Panc1 (cell line): ENCODE results near the gene PEPD. TPM values are rescaled to one million over a fixed set of nuclear protein-coding genes. Genes with fewer than 3 reads are reported as not detected.

Experiments used
- ATAC-seq: fragments of 200-7000 bp; cut with Tn5 transposase; 2 replicates; pipeline ENCODE4 v1.9.1; 2020; ENCODE audit warnings: mild to moderate bottlenecking, moderate library complexity
- BruUV-seq: library from RNA; stranded (reverse); fragments of 400-500 nt; replicated peaks from 2 replicates; lab custom pipeline; 2021; lab: Mats Ljungman, UMichigan
- CTCF ChIA-PET: fragments of 300-600 bp; sonication (Branson Sonifier 250); formaldehyde crosslinking; loops from one replicate; lab custom pipeline; 2022; ENCODE audit warnings: antibody characterized with exemption; lab: Charles Lee
- POLR2A ChIA-PET: fragments of 300-600 bp; sonication (Branson Sonifier 250); formaldehyde crosslinking; loops from one replicate; lab custom pipeline; 2022; ENCODE audit warnings: antibody characterized with exemption; lab: Charles Lee
- DNase-seq: peaks from one replicate; pipeline ENCODE4 v3.0.0-alpha.2; 2010; ENCODE audit warnings: low read depth, low spot score
- H3K27ac ChIP-seq: 2 replicates; pipeline ENCODE4 v1.5.1; 2011; ENCODE audit warnings: mild to moderate bottlenecking, low read length, inconsistent platforms
- H3K27me3 ChIP-seq: fragments of 200-500 bp; sonication (Bioruptor generic); 2 replicates; pipeline ENCODE4 v1.6.0; 2014; ENCODE audit warnings: low read length, inconsistent platforms; ENCODE audit not compliant: control insufficient read depth, insufficient read depth
- H3K36me3 ChIP-seq: fragments of 200-500 bp; sonication (Bioruptor generic); 2 replicates; pipeline ENCODE4 v1.5.1; 2014; ENCODE audit warnings: inconsistent platforms, mild to moderate bottlenecking, low read length, moderate library complexity; ENCODE audit not compliant: control insufficient read depth, insufficient read depth
- H3K4me1 ChIP-seq: 2 replicates; pipeline ENCODE4 v1.5.1; 2011; ENCODE audit warnings: inconsistent platforms, mild to moderate bottlenecking, low read length, moderate library complexity; ENCODE audit not compliant: control insufficient read depth, insufficient read depth
- H3K4me3 ChIP-seq, 2 experiments: 2 replicates each; pipeline ENCODE4 v1.5.1; 2011 to 2012; ENCODE audit warnings: low read depth in 2 of 2, low read length in 2 of 2, mild to moderate bottlenecking in 2 of 2, inconsistent platforms in 1 of 2, moderate library complexity in 1 of 2
- H3K9me3 ChIP-seq: fragments of 200-500 bp; sonication (Bioruptor generic); 2 replicates; pipeline ENCODE4 v1.5.1; 2014; ENCODE audit warnings: low read depth, mild to moderate bottlenecking, inconsistent platforms, low read length, moderate library complexity; ENCODE audit not compliant: control insufficient read depth, insufficient read depth
- CTCF ChIP-seq: fragments of 450-650 bp; IDR thresholded peaks from 2 replicates; pipeline ENCODE4 v1.5.1; 2017; ENCODE audit warnings: mild to moderate bottlenecking
- POLR2AphosphoS5 ChIP-seq: IDR thresholded peaks from 2 replicates; pipeline ENCODE4 v1.6.1; 2012; ENCODE audit warnings: mild to moderate bottlenecking, low read depth, low read length, moderate library complexity
- SIN3A ChIP-seq: IDR thresholded peaks from 2 replicates; pipeline ENCODE4 v1.6.1; 2012; ENCODE audit warnings: low read depth, mild to moderate bottlenecking, low read length, moderate library complexity, borderline replicate concordance; ENCODE audit not compliant: insufficient read depth
- TCF7L2 ChIP-seq: IDR thresholded peaks from 2 replicates; pipeline ENCODE4 v1.6.1; 2011; ENCODE audit warnings: mild to moderate bottlenecking, low read depth, low read length, inconsistent platforms
- in situ Hi-C: cut with HindIII; loops from 2 replicates; pipeline ENCODE4 v1.10.0; 2016; ENCODE audit warnings: low sequenced_read_pairs, low pct_unique_long_range_greater_than_20kb
- intact Hi-C: fragments of 100-400 bp; cut with micrococcal nuclease; formaldehyde crosslinking; loops from one replicate; pipeline ENCODE4 v1.10.0; 2022; ENCODE audit not compliant: unreplicated experiment
- total RNA-seq: library from RNA; stranded (reverse); gene quantifications from one replicate; pipeline ENCODE4 v1.2.1, GENCODE V29; 2021; ENCODE audit not compliant: unreplicated experiment
- TF ChIP-seq, protein P1 (sequence below), 2 experiments: IDR thresholded peaks; 2 replicates each; pipeline ENCODE4 v1.6.1; 2011 to 2012; ENCODE audit warnings: low read depth in 2 of 2, control low read depth in 1 of 2, low read length in 1 of 2, mild to moderate bottlenecking in 1 of 2, moderate library complexity in 1 of 2; ENCODE audit not compliant: insufficient read depth in 1 of 2

Gene PEPD
- total RNA-seq, 1 experiment from 2014 or later, result 102 TPM

GRCh38 chr19:33546656-33547055 lies 25.1 kb upstream of the PEPD start:
- POLR2A ChIA-PET, result no interaction called here
- no peak for ATAC-seq

GRCh38 chr19:33545217-33545981 lies 23.8 kb upstream of the PEPD start:
- ChIA-PET POLR2A (no interaction called here), CTCF (no interaction called here)
- H3K4me1 ChIP-seq, result no peaks in the 10 kb centered on the region
- intact Hi-C loops, result no loop called here
- in situ Hi-C loops, result no loop called here
- ATAC-seq (no peak), DNase-seq (no peak)
- H3K36me3 ChIP-seq, result no peaks in the 10 kb centered on the region
- no peaks in the 10 kb centered on the region for H3K9me3 ChIP-seq
- no peak overlapping the region for H3K4me3 ChIP-seq
- no peak overlapping the region for H3K27ac ChIP-seq
- no TSS peak for BruUV-seq
- no peak for TF ChIP-seq POLR2AphosphoS5
- H3K27me3 ChIP-seq, result peaks cover 14% of the 10 kb centered on the region

More at GRCh38 chr19:33546656-33547055, 25.1 kb upstream of the PEPD start:
- DNase-seq, result no peak
- Histone ChIP-seq H3K27ac (no peak overlapping the region), H3K4me1 (no peaks in the 10 kb centered on the region), H3K27me3 (peaks cover 10% of the 10 kb centered on the region), H3K9me3 (no peaks in the 10 kb centered on the region), H3K36me3 (no peaks in the 10 kb centered on the region), H3K4me3 (no peak overlapping the region)
- no TSS peak for BruUV-seq
- TF ChIP-seq CTCF (no peak), TCF7L2 (no peak)
- TF ChIP-seq, protein P1, sequence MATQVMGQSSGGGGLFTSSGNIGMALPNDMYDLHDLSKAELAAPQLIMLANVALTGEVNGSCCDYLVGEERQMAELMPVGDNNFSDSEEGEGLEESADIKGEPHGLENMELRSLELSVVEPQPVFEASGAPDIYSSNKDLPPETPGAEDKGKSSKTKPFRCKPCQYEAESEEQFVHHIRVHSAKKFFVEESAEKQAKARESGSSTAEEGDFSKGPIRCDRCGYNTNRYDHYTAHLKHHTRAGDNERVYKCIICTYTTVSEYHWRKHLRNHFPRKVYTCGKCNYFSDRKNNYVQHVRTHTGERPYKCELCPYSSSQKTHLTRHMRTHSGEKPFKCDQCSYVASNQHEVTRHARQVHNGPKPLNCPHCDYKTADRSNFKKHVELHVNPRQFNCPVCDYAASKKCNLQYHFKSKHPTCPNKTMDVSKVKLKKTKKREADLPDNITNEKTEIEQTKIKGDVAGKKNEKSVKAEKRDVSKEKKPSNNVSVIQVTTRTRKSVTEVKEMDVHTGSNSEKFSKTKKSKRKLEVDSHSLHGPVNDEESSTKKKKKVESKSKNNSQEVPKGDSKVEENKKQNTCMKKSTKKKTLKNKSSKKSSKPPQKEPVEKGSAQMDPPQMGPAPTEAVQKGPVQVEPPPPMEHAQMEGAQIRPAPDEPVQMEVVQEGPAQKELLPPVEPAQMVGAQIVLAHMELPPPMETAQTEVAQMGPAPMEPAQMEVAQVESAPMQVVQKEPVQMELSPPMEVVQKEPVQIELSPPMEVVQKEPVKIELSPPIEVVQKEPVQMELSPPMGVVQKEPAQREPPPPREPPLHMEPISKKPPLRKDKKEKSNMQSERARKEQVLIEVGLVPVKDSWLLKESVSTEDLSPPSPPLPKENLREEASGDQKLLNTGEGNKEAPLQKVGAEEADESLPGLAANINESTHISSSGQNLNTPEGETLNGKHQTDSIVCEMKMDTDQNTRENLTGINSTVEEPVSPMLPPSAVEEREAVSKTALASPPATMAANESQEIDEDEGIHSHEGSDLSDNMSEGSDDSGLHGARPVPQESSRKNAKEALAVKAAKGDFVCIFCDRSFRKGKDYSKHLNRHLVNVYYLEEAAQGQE (IDR thresholded peaks at IDR 0.05; ENCODE audit: insufficient read depth in 1 of 2, low read depth in 2 of 2, low read length in 1 of 2), result no peak
- in situ Hi-C loops (no loop called here), intact Hi-C loops (no loop called here)
- CTCF ChIA-PET, result interaction anchor here (0.8 kb wide), 1 partner anchor 116 kb away, joined by 3 read pairs; no protein-coding TSS in a partner anchor

DNA sequence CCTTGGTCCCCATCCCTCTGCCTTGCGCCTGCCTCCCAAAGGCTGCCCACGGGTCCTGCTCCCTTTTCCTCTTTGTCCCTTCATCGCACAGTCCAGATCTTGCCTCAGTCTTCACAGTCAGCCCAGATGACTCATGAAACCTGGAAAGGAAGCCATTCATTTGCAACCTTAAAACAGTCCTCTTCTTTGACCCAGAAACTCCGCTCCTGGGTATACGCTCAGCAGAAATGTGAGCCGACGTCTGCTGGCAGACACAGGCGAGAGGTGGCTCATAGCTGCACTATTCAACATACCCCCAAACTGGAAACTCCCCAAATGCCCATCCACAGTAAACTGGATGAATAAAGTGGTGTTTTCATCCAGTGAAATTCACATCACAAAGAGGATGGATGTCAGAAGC lies 13.6 kb upstream of the PEPD start:
- Histone ChIP-seq H3K36me3 (no peaks in the 10 kb centered on the region), H3K9me3 (no peaks in the 10 kb centered on the region), H3K4me3 (no peak overlapping the region), H3K27me3 (peaks cover 2% of the 10 kb centered on the region; the same call in 1 of the 2 replicates), H3K4me1 (no peaks in the 10 kb centered on the region), H3K27ac (no peak overlapping the region)
- CTCF ChIA-PET, result no interaction called here
- intact Hi-C loops (no loop called here), in situ Hi-C loops (no loop called here)
- ATAC-seq (no peak), DNase-seq (no peak)
- POLR2A ChIA-PET, result interaction anchor here (0.5 kb wide), 1 partner anchor 63 kb away, joined by 6 read pairs; no protein-coding TSS in a partner anchor
- BruUV-seq, result no TSS peak
- TF ChIP-seq CTCF, result no peak
- no peak for TF ChIP-seq SIN3A
- TF ChIP-seq, protein P1 (IDR thresholded peaks at IDR 0.05; ENCODE audit: insufficient read depth in 1 of 2, low read depth in 2 of 2, low read length in 1 of 2), result no peak
- TF ChIP-seq TCF7L2, result no peak
- no peak for TF ChIP-seq POLR2AphosphoS5
